ENCODE results near the gene ZNF451.

GRCh38 chr6:57173056-57173885, 83.3 kb downstream of the ZNF451 start:
- no peak for TF ChIP-seq CTCF (IDR thresholded peaks at IDR 0.05; ENCODE audit: insufficient read depth, low read depth, low read length)
- TF ChIP-seq EZH2 (IDR thresholded peaks at IDR 0.05; ENCODE audit: insufficient read depth, low read length) = no peak

All from astrocyte (in vitro differentiated cells and primary cell).